H1 (cell line): Measurements from ENCODE around the gene TNS3. TPM values are rescaled to one million over a fixed set of nuclear protein-coding genes. Genes with fewer than 3 reads are reported as not detected.

ENCODE experiments used
- CTCF ChIA-PET: fragments of 300-600 bp; sonication (Branson Sonifier 250); formaldehyde crosslinking; loops from one replicate; lab custom pipeline; 2021; ENCODE audit not compliant: partially characterized antibody; lab: Charles Lee
- POLR2A ChIA-PET: fragments of 300-600 bp; sonication (Branson Sonifier 250); formaldehyde crosslinking; loops from one replicate; lab custom pipeline; 2021; ENCODE audit warnings: inconsistent platforms; ENCODE audit not compliant: partially characterized antibody; lab: Charles Lee
- DNase-seq, 2 experiments: peaks; one replicate each; pipeline versions ENCODE4 v3.0.0 to v3.0.0-alpha.2; 2010 to 2022; ENCODE audit warnings: low spot score in 2 of 2, low read depth in 1 of 2, mixed read lengths in 1 of 2
- FAIRE-seq: peaks from 2 replicates; lab custom pipeline; 2011; peaks lifted over from hg19 to GRCh38; lab: Jason Lieb, UNC
- H2AFZ ChIP-seq: 2 replicates; pipeline ENCODE4 v1.8.1; 2012; ENCODE audit warnings: low read length, inconsistent platforms
- H2AK5ac ChIP-seq: 2 replicates; pipeline ENCODE4 v1.6.1; 2013; ENCODE audit warnings: low read depth, low read length
- H2BK120ac ChIP-seq: replicated peaks from 2 replicates; pipeline ENCODE3; 2013; ENCODE audit warnings: low read depth, low read length, inconsistent platforms
- H2BK12ac ChIP-seq: 2 replicates; pipeline ENCODE4 v1.6.1; 2013; ENCODE audit warnings: low read depth, low read length
- H2BK15ac ChIP-seq: 2 replicates; pipeline ENCODE4 v1.6.1; 2013; ENCODE audit warnings: low read length
- H2BK20ac ChIP-seq: 2 replicates; pipeline ENCODE4 v1.6.1; 2013; ENCODE audit warnings: low read length
- H2BK5ac ChIP-seq: 2 replicates; pipeline ENCODE4 v1.6.1; 2013; ENCODE audit warnings: low read depth, low read length
- H3K14ac ChIP-seq: 2 replicates; pipeline ENCODE4 v1.6.1; 2013; ENCODE audit warnings: inconsistent platforms; ENCODE audit not compliant: insufficient read length
- H3K18ac ChIP-seq: 2 replicates; pipeline ENCODE4 v1.6.1; 2013; ENCODE audit warnings: low read length; ENCODE audit errors: extremely low read depth
- H3K23ac ChIP-seq: 2 replicates; pipeline ENCODE4 v1.6.1; 2013; ENCODE audit warnings: inconsistent platforms; ENCODE audit not compliant: insufficient read length
- H3K23me2 ChIP-seq: 2 replicates; pipeline ENCODE4 v1.6.1; 2013; ENCODE audit warnings: low read depth, low read length
- H3K27ac ChIP-seq: 2 replicates; pipeline ENCODE4 v1.6.1; 2011; ENCODE audit warnings: low read depth, low read length, inconsistent platforms
- H3K27me3 ChIP-seq, 4 experiments: replicated peaks in 1 of 4; 1 replicate in 1 of 4; 2 replicates in 3 of 4; pipeline versions ENCODE4 v1.6.1 to v1.8.1; 2011 to 2013; ENCODE audit warnings: low read length in 3 of 4, mild to moderate bottlenecking in 3 of 4, inconsistent platforms in 2 of 4, mixed read lengths in 2 of 4, moderate library complexity in 1 of 4; ENCODE audit not compliant: control insufficient read depth in 3 of 4, insufficient read depth in 3 of 4; ENCODE audit errors: extremely low read depth in 1 of 4
- H3K36me3 ChIP-seq, 4 experiments: 2 replicates each; pipeline versions ENCODE4 v1.6.1 to v1.8.1; 2011 to 2013; ENCODE audit warnings: mild to moderate bottlenecking in 4 of 4, low read length in 3 of 4, moderate library complexity in 2 of 4, control low read depth in 1 of 4, inconsistent platforms in 1 of 4; ENCODE audit not compliant: insufficient read depth in 4 of 4, control insufficient read depth in 2 of 4
- H3K4ac ChIP-seq: replicated peaks from 2 replicates; pipeline ENCODE3; 2013; ENCODE audit warnings: low read length, low read depth, mixed read lengths, inconsistent platforms; ENCODE audit not compliant: insufficient read length
- H3K4me1 ChIP-seq, 4 experiments: replicated peaks in 1 of 4; 1 replicate in 1 of 4; 2 replicates in 3 of 4; pipeline versions ENCODE4 v1.6.1 to v1.8.1; 2011 to 2013; ENCODE audit warnings: low read length in 3 of 4, inconsistent platforms in 2 of 4, mixed read lengths in 1 of 4; ENCODE audit not compliant: insufficient read depth in 4 of 4, control insufficient read depth in 3 of 4
- H3K4me2 ChIP-seq, 2 experiments: 2 replicates each; pipeline versions ENCODE4 v1.6.1 to v1.8.1; 2011 to 2013; ENCODE audit warnings: low read depth in 2 of 2, low read length in 2 of 2, control low read depth in 1 of 2, inconsistent platforms in 1 of 2, mild to moderate bottlenecking in 1 of 2; ENCODE audit not compliant: insufficient read depth in 1 of 2
- H3K4me3 ChIP-seq, 4 experiments: fragments of 200-600, 300-600 bp in 1 of 4; sonication (generic), shearing (Covaris generic), sonication (Bioruptor Twin) in 1 of 4; 2 replicates each; pipeline versions ENCODE4 v1.5.1 to v1.8.1; 2011 to 2016; ENCODE audit warnings: low read length in 4 of 4, low read depth in 3 of 4, control low read depth in 2 of 4, inconsistent platforms in 2 of 4, mild to moderate bottlenecking in 2 of 4, mixed read lengths in 1 of 4, moderate library complexity in 1 of 4; ENCODE audit not compliant: insufficient read depth in 2 of 4; ENCODE audit errors: extremely low read depth in 1 of 4
- H3K56ac ChIP-seq: replicated peaks from 2 replicates; pipeline ENCODE3; 2013; ENCODE audit warnings: low read depth, mild to moderate bottlenecking, mixed read lengths, low read length, inconsistent platforms; ENCODE audit not compliant: insufficient read length
- H3K79me1 ChIP-seq: 2 replicates; pipeline ENCODE4 v1.6.1; 2013; ENCODE audit warnings: low read depth, low read length, control low read depth
- H3K79me2 ChIP-seq, 2 experiments: 2 replicates each; pipeline versions ENCODE4 v1.6.1 to v1.8.1; 2012 to 2013; ENCODE audit warnings: low read length in 2 of 2, mild to moderate bottlenecking in 2 of 2, inconsistent platforms in 1 of 2; ENCODE audit not compliant: insufficient read depth in 2 of 2, control insufficient read depth in 1 of 2
- H3K9ac ChIP-seq, 4 experiments: replicated peaks in 1 of 4; 1 replicate in 1 of 4; 2 replicates in 3 of 4; pipeline versions ENCODE4 v1.6.1 to v1.8.1; 2011 to 2013; ENCODE audit warnings: low read depth in 3 of 4, low read length in 3 of 4, control low read depth in 2 of 4, mild to moderate bottlenecking in 2 of 4, moderate library complexity in 2 of 4, inconsistent platforms in 1 of 4; ENCODE audit errors: extremely low read depth in 1 of 4
- H3K9me3 ChIP-seq, 2 experiments: 2 replicates each; pipeline versions ENCODE4 v1.6.1 to v1.8.1; 2012 to 2013; ENCODE audit warnings: mild to moderate bottlenecking in 2 of 2, moderate library complexity in 2 of 2, control low read depth in 1 of 2, inconsistent platforms in 1 of 2, low read depth in 1 of 2, low read length in 1 of 2, mixed read lengths in 1 of 2; ENCODE audit not compliant: insufficient read depth in 2 of 2
- H4K20me1 ChIP-seq, 2 experiments: replicated peaks in 1 of 2; 2 replicates each; pipeline versions ENCODE3 to v1.8.1; 2011 to 2013; ENCODE audit warnings: inconsistent platforms in 2 of 2, low read length in 2 of 2, mild to moderate bottlenecking in 1 of 2; ENCODE audit not compliant: insufficient read depth in 2 of 2, control insufficient read depth in 1 of 2
- H4K5ac ChIP-seq: 2 replicates; pipeline ENCODE4 v1.6.1; 2013; ENCODE audit warnings: low read length, low read depth, mixed read lengths, inconsistent platforms; ENCODE audit not compliant: insufficient read length
- H4K8ac ChIP-seq: 2 replicates; pipeline ENCODE4 v1.8.0; 2013; ENCODE audit warnings: mild to moderate bottlenecking, moderate library complexity, low read length, inconsistent platforms; ENCODE audit not compliant: insufficient read depth; ENCODE audit errors: extremely low read depth
- H4K91ac ChIP-seq: replicated peaks from 2 replicates; pipeline ENCODE3; 2013; ENCODE audit warnings: low read length, mixed read lengths, inconsistent platforms; ENCODE audit not compliant: insufficient read length
- ASH2L ChIP-seq: fragments of 200-600, 300-600 bp; sonication (generic); IDR thresholded peaks from one replicate; pipeline ENCODE4 v1.7.1; 2017; ENCODE audit warnings: low read length
- BACH1 ChIP-seq: IDR thresholded peaks from 2 replicates; pipeline ENCODE4 v1.6.1; 2012; ENCODE audit warnings: low read length, improper control_type of control experiment
- CEBPB ChIP-seq: IDR thresholded peaks from 2 replicates; pipeline ENCODE4 v1.6.1; 2012; ENCODE audit warnings: low read depth, low read length
- PHF8 ChIP-seq: fragments of 200-600 bp; sonication (generic); conservative IDR thresholded peaks from 2 replicates; pipeline ENCODE4 v1.7.1; 2012; ENCODE audit warnings: low read depth, mild to moderate bottlenecking, inconsistent platforms, low read length, moderate library complexity
- POLR2AphosphoS5 ChIP-seq: IDR thresholded peaks from 2 replicates; pipeline ENCODE4 v1.6.1; 2011; ENCODE audit warnings: low read depth, low read length
- SAP30 ChIP-seq: fragments of 300-600 bp; sonication (generic); IDR thresholded peaks from 2 replicates; pipeline ENCODE4 v1.7.1; 2012; ENCODE audit warnings: low read length, moderate library complexity, mild to moderate bottlenecking, inconsistent platforms; ENCODE audit not compliant: insufficient read depth, insufficient replicate concordance
- SIRT6 ChIP-seq: IDR thresholded peaks from one replicate; pipeline ENCODE4 v1.7.1; 2012; ENCODE audit warnings: low read length, inconsistent platforms
- TAF7 ChIP-seq: optimal IDR thresholded peaks from 2 replicates; pipeline ENCODE3; 2011; ENCODE audit warnings: low read depth, mild to moderate bottlenecking, inconsistent platforms, low read length, moderate library complexity, borderline replicate concordance
- whole genome bisulfite sequencing, 2 experiments: shearing (Covaris generic) in 1 of 2; methylation state at CpG; one replicate each; pipeline versions ENCODE4 v1.1.6 to v1.1.7; 2013 to 2015; ENCODE audit warnings: low lambda C conversion rate in 2 of 2, mixed read lengths in 2 of 2, inconsistent platforms in 1 of 2, low coverage in 1 of 2, missing lambda C conversion rate in 1 of 2; ENCODE audit not compliant: insufficient replicate concordance in 2 of 2, insufficient coverage in 1 of 2, insufficient read length in 1 of 2; ENCODE audit errors: extremely low coverage in 1 of 2, missing lambda C conversion rate in 1 of 2; 5-methylcytosine and 5-hydroxymethylcytosine counted together
- polyA plus RNA-seq, 7 experiments: library from polyadenylated mRNA; depleted of rRNA in 3 of 7; stranded (reverse) in 5 of 7; unstranded in 2 of 7; fragments of >200 nt in 5 of 7; fragments of 200-250 nt in 2 of 7; gene quantifications; 1 replicate in 5 of 7; 2 replicates in 1 of 7; 4 replicates in 1 of 7; pipeline versions ENCODE4 v1.2.1 to v1.2.3, GENCODE V29; 2011 to 2013; ENCODE audit warnings: missing spikeins in 2 of 7, mixed read lengths in 2 of 7
- total RNA-seq: library from RNA; stranded (reverse); fragmentation: NEBNext Ultra II Directional; extraction: Animal tissue kit (Norgen Biotek cat#: 25700); gene quantifications from 2 replicates; pipeline ENCODE4 v1.2.1, GENCODE V29; 2021
- TF ChIP-seq, protein P1 (sequence below): IDR thresholded peaks from 2 replicates; pipeline ENCODE4 v1.6.1; 2011; ENCODE audit warnings: low read depth, mild to moderate bottlenecking, low read length; ENCODE audit not compliant: insufficient read depth
- TF ChIP-seq, protein P2 (sequence below), 3 experiments: IDR thresholded peaks; 1 replicate in 2 of 3; 2 replicates in 1 of 3; pipeline versions ENCODE4 v1.5.1 to v1.6.1; 2011; ENCODE audit warnings: low read length in 3 of 3, mild to moderate bottlenecking in 3 of 3, inconsistent platforms in 2 of 3, low read depth in 1 of 3, moderate library complexity in 1 of 3; ENCODE audit not compliant: insufficient read depth in 1 of 3; ENCODE audit errors: control extremely low read depth in 1 of 3

TNS3 gene
- total and polyA plus RNA-seq, 2 of the 8 experiments (the other 6 are each of a cell fraction or from before 2014, with no cell fraction given): 11.9 to 24.2 TPM

DNA sequence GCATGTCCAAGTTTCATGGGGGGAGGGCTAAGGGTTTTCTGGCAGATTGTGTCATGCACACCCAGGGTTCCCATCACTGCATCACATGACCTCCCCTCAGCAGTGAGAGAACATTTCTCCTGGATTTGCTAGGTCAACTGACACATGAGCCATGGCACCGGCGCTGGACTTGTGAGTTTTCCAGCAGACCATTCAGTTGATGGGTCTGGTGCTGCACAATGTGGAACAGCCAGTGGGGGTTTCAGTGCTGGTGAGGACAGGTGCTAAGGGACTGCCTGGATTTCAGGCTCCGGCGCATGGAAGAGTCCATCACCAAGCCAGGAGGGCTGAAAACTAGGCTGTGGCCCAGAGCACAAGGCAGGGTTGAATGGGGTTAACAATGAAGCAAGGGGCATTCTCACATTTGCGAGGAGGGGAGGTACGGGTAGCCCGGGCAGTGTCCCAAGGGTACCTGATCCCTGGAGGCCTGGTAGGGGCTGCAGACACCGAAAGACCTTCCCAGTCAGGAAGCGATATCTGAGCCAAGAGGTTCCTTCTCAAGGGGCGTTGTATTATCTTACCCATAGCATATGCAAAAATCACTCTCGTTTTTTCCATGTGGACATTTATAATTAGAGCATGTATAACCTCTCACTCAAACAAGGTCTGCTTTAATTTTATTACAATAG, 203.0 kb downstream of the TNS3 start:
- Histone ChIP-seq H2BK120ac (no peak overlapping the region), H3K79me1 (no peaks in the 10 kb centered on the region; the same call in 1 of the 2 replicates), H3K4me3 (no peak overlapping the region), H2BK15ac (no peak overlapping the region), H3K36me3 (no peaks in the 10 kb centered on the region; a peak in 1 of 8 replicates), H3K4ac (no peak overlapping the region), H3K18ac (no peak overlapping the region), H2BK5ac (no peak overlapping the region), H3K56ac (no peak overlapping the region), H3K9me3 (no peaks in the 10 kb centered on the region), H3K27me3 (no peaks in the 10 kb centered on the region), H3K9ac (no peak overlapping the region), H3K4me2 (0 out of 4 replicates have a peak overlapping the region, but pooled peaks of 1 of the 2 experiments have one; percentile 57), H4K8ac (no peak overlapping the region), H4K20me1 (peaks cover 3 to 4% of the 10 kb centered on the region in 2 experiments), H3K4me1 (peaks cover 12 to 23% (median 17%) of the 10 kb centered on the region in 4 experiments), H2BK20ac (no peak overlapping the region), H2AK5ac (no peak overlapping the region), H4K5ac (no peak overlapping the region), H3K23me2 (peaks cover 2% of the 10 kb centered on the region; the same call in 1 of the 2 replicates), H3K27ac (no peak overlapping the region), H3K23ac (no peak overlapping the region), H3K14ac (no peak overlapping the region), H2BK12ac (no peak overlapping the region), H4K91ac (peak overlapping the region; percentile 10), H3K79me2 (no peaks in the 10 kb centered on the region; a peak in 1 of 4 replicates), H2AFZ (no peak overlapping the region)
- DNase-seq (no peak), FAIRE-seq (no peak)
- 94% methylated on average over 11 of the region's 11 CpGs; no CpG with 5 or more reads in 1 of the 2 experiments for WGBS, 2 experiments
- POLR2A ChIA-PET: no interaction called here
- CTCF ChIA-PET: interaction anchor here (1.0 to 1.4 kb wide), 5 partner anchors 12 to 566 kb away, joined by 3 to 4 read pairs (median 4); no protein-coding TSS in a partner anchor
- TF ChIP-seq CEBPB (no peak), ASH2L (no peak), POLR2AphosphoS5 (no peak), BACH1 (no peak), SIRT6 (no peak), SAP30 (no peak), PHF8 (no peak), TAF7 (no peak)
- TF ChIP-seq, protein P1, sequence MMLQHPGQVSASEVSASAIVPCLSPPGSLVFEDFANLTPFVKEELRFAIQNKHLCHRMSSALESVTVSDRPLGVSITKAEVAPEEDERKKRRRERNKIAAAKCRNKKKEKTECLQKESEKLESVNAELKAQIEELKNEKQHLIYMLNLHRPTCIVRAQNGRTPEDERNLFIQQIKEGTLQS: no peak
- TF ChIP-seq, protein P2, sequence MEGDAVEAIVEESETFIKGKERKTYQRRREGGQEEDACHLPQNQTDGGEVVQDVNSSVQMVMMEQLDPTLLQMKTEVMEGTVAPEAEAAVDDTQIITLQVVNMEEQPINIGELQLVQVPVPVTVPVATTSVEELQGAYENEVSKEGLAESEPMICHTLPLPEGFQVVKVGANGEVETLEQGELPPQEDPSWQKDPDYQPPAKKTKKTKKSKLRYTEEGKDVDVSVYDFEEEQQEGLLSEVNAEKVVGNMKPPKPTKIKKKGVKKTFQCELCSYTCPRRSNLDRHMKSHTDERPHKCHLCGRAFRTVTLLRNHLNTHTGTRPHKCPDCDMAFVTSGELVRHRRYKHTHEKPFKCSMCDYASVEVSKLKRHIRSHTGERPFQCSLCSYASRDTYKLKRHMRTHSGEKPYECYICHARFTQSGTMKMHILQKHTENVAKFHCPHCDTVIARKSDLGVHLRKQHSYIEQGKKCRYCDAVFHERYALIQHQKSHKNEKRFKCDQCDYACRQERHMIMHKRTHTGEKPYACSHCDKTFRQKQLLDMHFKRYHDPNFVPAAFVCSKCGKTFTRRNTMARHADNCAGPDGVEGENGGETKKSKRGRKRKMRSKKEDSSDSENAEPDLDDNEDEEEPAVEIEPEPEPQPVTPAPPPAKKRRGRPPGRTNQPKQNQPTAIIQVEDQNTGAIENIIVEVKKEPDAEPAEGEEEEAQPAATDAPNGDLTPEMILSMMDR (IDR thresholded peaks at IDR 0.05; ENCODE audit: control extremely low read depth in 1 of 3, insufficient read depth in 1 of 3, low read depth in 1 of 3, low read length in 3 of 3): no peak
